Activated T-helper 17 cell treated with anti-CD3 and anti-CD28 coated beads, Interleukin-2, amount 50 U/mL, for 72 hours (primary cell): ENCODE results near the gene PARVA. TPM values are rescaled to one million over a fixed set of nuclear protein-coding genes. Genes with fewer than 3 reads are reported as not detected.
"Not testable (repeated sequence)": the region's sequence is repeated elsewhere in the genome, so short reads cannot be mapped to it uniquely, and the experiment has no call there.

Experiments used
- ATAC-seq: fragments of 150-1000 bp; cut with Tn5 transposase; replicated peaks from 2 replicates; pipeline ENCODE4 v1.10.0; 2021; ENCODE audit warnings: mild to moderate bottlenecking, moderate library complexity
- H3K27ac Mint-ChIP-seq: one replicate; pipeline ENCODE4 v1.8.0; 2022; ENCODE audit warnings: mixed read lengths
- H3K27me3 Mint-ChIP-seq: one replicate; pipeline ENCODE4 v1.8.0; 2022; ENCODE audit warnings: mixed read lengths
- H3K36me3 Mint-ChIP-seq: one replicate; pipeline ENCODE4 v1.8.0; 2022; ENCODE audit warnings: low read depth, mild to moderate bottlenecking, mixed read lengths
- H3K4me1 Mint-ChIP-seq: one replicate; pipeline ENCODE4 v1.8.0; 2022; ENCODE audit warnings: mixed read lengths
- H3K4me3 Mint-ChIP-seq: one replicate; pipeline ENCODE4 v1.8.0; 2022; ENCODE audit warnings: mild to moderate bottlenecking, mixed read lengths
- H3K9me3 Mint-ChIP-seq: one replicate; pipeline ENCODE4 v1.8.0; 2022; ENCODE audit warnings: mixed read lengths
- total RNA-seq, 2 donors: library from RNA; stranded (reverse); gene quantifications; one replicate each; pipeline ENCODE4 v1.2.3, GENCODE V29; 2022

Gene PARVA
- total RNA-seq, 2 donors from 2014 or later = 0.19 TPM; not detected in 1

GRCh38 chr11:12517306-12517705 lies 139.9 kb downstream of the PARVA start:
- Mint-ChIP-seq H3K27ac (no peak overlapping the region), H3K9me3 (no peaks in the 10 kb centered on the region), H3K4me1 (no peaks in the 10 kb centered on the region), H3K4me3 (no peak overlapping the region), H3K27me3 (peaks cover 8% of the 10 kb centered on the region), H3K36me3 (no peaks in the 10 kb centered on the region)
- no peak for ATAC-seq

GRCh38 chr11:12517741-12518140 lies 140.4 kb downstream of the PARVA start:
- Mint-ChIP-seq H3K9me3 (no peaks in the 10 kb centered on the region), H3K27me3 (peaks cover 8% of the 10 kb centered on the region)

GRCh38 chr11:12518606-12519385 lies 141.4 kb downstream of the PARVA start:
- H3K36me3 Mint-ChIP-seq = no peaks in the 10 kb centered on the region
- H3K4me3 Mint-ChIP-seq = no peak overlapping the region
- no peaks in the 10 kb centered on the region for H3K9me3 Mint-ChIP-seq
- H3K27ac Mint-ChIP-seq = no peak overlapping the region
- H3K4me1 Mint-ChIP-seq = no peaks in the 10 kb centered on the region
- H3K27me3 Mint-ChIP-seq = peaks cover 8% of the 10 kb centered on the region
- no peak for ATAC-seq

More at GRCh38 chr11:12517741-12518140, 140.4 kb downstream of the PARVA start:
- H3K4me3 Mint-ChIP-seq = no peak overlapping the region
- no peaks in the 10 kb centered on the region for H3K36me3 Mint-ChIP-seq
- no peaks in the 10 kb centered on the region for H3K4me1 Mint-ChIP-seq
- no peak for ATAC-seq
- no peak overlapping the region for H3K27ac Mint-ChIP-seq

- Mint-ChIP-seq H3K27me3 (peaks cover 8% of the 10 kb centered on the region), H3K27ac (no peak overlapping the region), H3K4me1 (no peaks in the 10 kb centered on the region), H3K9me3 (no peaks in the 10 kb centered on the region), H3K4me3 (no peak overlapping the region), H3K36me3 (no peaks in the 10 kb centered on the region)
- ATAC-seq = no peak
Observed at GRCh38 chr11:12520054-12520453, 142.7 kb downstream of the PARVA start.

- H3K4me3 Mint-ChIP-seq, H3K27me3 Mint-ChIP-seq, H3K9me3 Mint-ChIP-seq, ATAC-seq, H3K4me1 Mint-ChIP-seq, H3K27ac Mint-ChIP-seq, H3K36me3 Mint-ChIP-seq: not testable (repeated sequence)
Observed at GRCh38 chr11:12520576-12520975, 143.2 kb downstream of the PARVA start.

- Mint-ChIP-seq H3K9me3 (no peaks in the 10 kb centered on the region), H3K27ac (no peak overlapping the region), H3K4me3 (no peak overlapping the region), H3K4me1 (no peaks in the 10 kb centered on the region), H3K27me3 (peaks cover 8% of the 10 kb centered on the region), H3K36me3 (no peaks in the 10 kb centered on the region)
- no peak for ATAC-seq
Observed at GRCh38 chr11:12523180-12523924, 146.0 kb downstream of the PARVA start.

GRCh38 chr11:12524865-12525264 lies 147.5 kb downstream of the PARVA start:
- Mint-ChIP-seq H3K9me3 (no peaks in the 10 kb centered on the region), H3K4me3 (no peak overlapping the region), H3K4me1 (no peaks in the 10 kb centered on the region), H3K36me3 (no peaks in the 10 kb centered on the region), H3K27me3 (no peaks in the 10 kb centered on the region), H3K27ac (no peak overlapping the region)
- no peak for ATAC-seq

- H3K27me3 Mint-ChIP-seq = no peaks in the 10 kb centered on the region
- no peaks in the 10 kb centered on the region for H3K36me3 Mint-ChIP-seq
- H3K9me3 Mint-ChIP-seq = no peaks in the 10 kb centered on the region
- no peak overlapping the region for H3K4me3 Mint-ChIP-seq
- H3K27ac Mint-ChIP-seq = no peak overlapping the region
- no peak for ATAC-seq
- H3K4me1 Mint-ChIP-seq = no peaks in the 10 kb centered on the region
Observed at GRCh38 chr11:12525466-12526055, 148.2 kb downstream of the PARVA start.

GRCh38 chr11:12526789-12527188 lies 149.4 kb downstream of the PARVA start:
- Mint-ChIP-seq H3K36me3 (no peaks in the 10 kb centered on the region), H3K27ac (no peak overlapping the region), H3K4me1 (no peaks in the 10 kb centered on the region), H3K9me3 (no peaks in the 10 kb centered on the region), H3K27me3 (no peaks in the 10 kb centered on the region), H3K4me3 (no peak overlapping the region)
- ATAC-seq = no peak

- Mint-ChIP-seq H3K36me3 (no peaks in the 10 kb centered on the region), H3K4me1 (no peaks in the 10 kb centered on the region), H3K27ac (no peak overlapping the region), H3K27me3 (peaks cover 3% of the 10 kb centered on the region), H3K4me3 (no peak overlapping the region), H3K9me3 (no peaks in the 10 kb centered on the region)
- no peak for ATAC-seq
Observed at GRCh38 chr11:12528487-12528886, 151.1 kb downstream of the PARVA start.

- no peak overlapping the region for H3K27ac Mint-ChIP-seq
- no peaks in the 10 kb centered on the region for H3K4me1 Mint-ChIP-seq
- H3K36me3 Mint-ChIP-seq = no peaks in the 10 kb centered on the region
- ATAC-seq = no peak
- no peak overlapping the region for H3K4me3 Mint-ChIP-seq
- peaks cover 3% of the 10 kb centered on the region for H3K27me3 Mint-ChIP-seq
- H3K9me3 Mint-ChIP-seq = no peaks in the 10 kb centered on the region
Observed at GRCh38 chr11:12529041-12529440, 151.7 kb downstream of the PARVA start.

- no peaks in the 10 kb centered on the region for H3K4me1 Mint-ChIP-seq
- H3K36me3 Mint-ChIP-seq = no peaks in the 10 kb centered on the region
- no peak overlapping the region for H3K4me3 Mint-ChIP-seq
- H3K9me3 Mint-ChIP-seq = no peaks in the 10 kb centered on the region
- no peak for ATAC-seq
- peaks cover 3% of the 10 kb centered on the region for H3K27me3 Mint-ChIP-seq
- no peak overlapping the region for H3K27ac Mint-ChIP-seq
Observed at GRCh38 chr11:12529793-12530192, 152.4 kb downstream of the PARVA start.

- Mint-ChIP-seq H3K9me3 (no peaks in the 10 kb centered on the region), H3K27ac (no peak overlapping the region), H3K4me3 (no peak overlapping the region), H3K4me1 (no peaks in the 10 kb centered on the region), H3K36me3 (no peaks in the 10 kb centered on the region), H3K27me3 (peaks cover 5% of the 10 kb centered on the region)
- no peak for ATAC-seq
Observed at GRCh38 chr11:12531020-12531419, 153.6 kb downstream of the PARVA start.

GRCh38 chr11:12531681-12532080 lies 154.3 kb downstream of the PARVA start:
- no peaks in the 10 kb centered on the region for H3K36me3 Mint-ChIP-seq
- H3K4me1 Mint-ChIP-seq = no peaks in the 10 kb centered on the region
- H3K27ac Mint-ChIP-seq = no peak overlapping the region
- H3K27me3 Mint-ChIP-seq = peaks cover 12% of the 10 kb centered on the region
- H3K9me3 Mint-ChIP-seq = no peaks in the 10 kb centered on the region
- no peak overlapping the region for H3K4me3 Mint-ChIP-seq
- ATAC-seq = no peak

GRCh38 chr11:12532580-12532979 lies 155.2 kb downstream of the PARVA start:
- ATAC-seq = no peak
- Mint-ChIP-seq H3K9me3 (no peaks in the 10 kb centered on the region), H3K27ac (no peak overlapping the region), H3K36me3 (no peaks in the 10 kb centered on the region), H3K4me1 (no peaks in the 10 kb centered on the region), H3K27me3 (peaks cover 17% of the 10 kb centered on the region), H3K4me3 (no peak overlapping the region)
